ENCODE results near the gene DRGX.

DRGX gene

GRCh38 chr10:49365275-49365674 is 30.6 kb downstream of the DRGX start:
- H3K4me3 ChIP-seq (ENCODE audit: low read depth, low read length), result no peak overlapping the region
- no peaks in the 10 kb centered on the region for H3K9me3 ChIP-seq (ENCODE audit: severe bottlenecking)
- H3K27ac ChIP-seq, result no peak overlapping the region
- no peak for DNase-seq
- TF ChIP-seq CTCF (IDR thresholded peaks at IDR 0.05; ENCODE audit: low read depth, low read length), result no peak
- no peaks in the 10 kb centered on the region for H3K36me3 ChIP-seq
- H3K27me3 ChIP-seq (ENCODE audit: insufficient read depth, low read depth, severe bottlenecking), result peaks cover 13% of the 10 kb centered on the region

- Histone ChIP-seq H3K36me3 (no peaks in the 10 kb centered on the region), H3K4me3 (ENCODE audit: low read depth, low read length) (no peak overlapping the region), H3K9me3 (ENCODE audit: severe bottlenecking) (no peaks in the 10 kb centered on the region), H3K27ac (no peak overlapping the region), H3K27me3 (ENCODE audit: insufficient read depth, low read depth, severe bottlenecking) (peaks cover 13% of the 10 kb centered on the region)
- TF ChIP-seq CTCF (IDR thresholded peaks at IDR 0.05; ENCODE audit: low read depth, low read length), result no peak
- no peak for DNase-seq
These were observed 31.1 kb downstream of the DRGX start for GRCh38 chr10:49364747-49365146.

- TF ChIP-seq CTCF (IDR thresholded peaks at IDR 0.05; ENCODE audit: low read depth, low read length), result no peak
- Histone ChIP-seq H3K27me3 (ENCODE audit: insufficient read depth, low read depth, severe bottlenecking) (peaks cover 10% of the 10 kb centered on the region), H3K4me3 (ENCODE audit: low read depth, low read length) (no peak overlapping the region), H3K36me3 (no peaks in the 10 kb centered on the region), H3K9me3 (ENCODE audit: severe bottlenecking) (no peaks in the 10 kb centered on the region), H3K27ac (no peak overlapping the region)
- DNase-seq, result no peak
These were observed 31.8 kb downstream of the DRGX start for GRCh38 chr10:49364051-49364450.

- Histone ChIP-seq H3K9me3 (ENCODE audit: severe bottlenecking) (no peaks in the 10 kb centered on the region), H3K4me3 (ENCODE audit: low read depth, low read length) (no peak overlapping the region), H3K27ac (no peak overlapping the region), H3K36me3 (no peaks in the 10 kb centered on the region), H3K27me3 (ENCODE audit: insufficient read depth, low read depth, severe bottlenecking) (peaks cover 10% of the 10 kb centered on the region)
- no peak for TF ChIP-seq CTCF (IDR thresholded peaks at IDR 0.05; ENCODE audit: low read depth, low read length)
- DNase-seq, result no peak
These were observed 32.4 kb downstream of the DRGX start for GRCh38 chr10:49363309-49364031.

- no peak for DNase-seq
- Histone ChIP-seq H3K4me3 (ENCODE audit: low read depth, low read length) (no peak overlapping the region), H3K27me3 (ENCODE audit: insufficient read depth, low read depth, severe bottlenecking) (peaks cover 10% of the 10 kb centered on the region), H3K9me3 (ENCODE audit: severe bottlenecking) (no peaks in the 10 kb centered on the region), H3K36me3 (no peaks in the 10 kb centered on the region), H3K27ac (no peak overlapping the region)
- TF ChIP-seq CTCF (IDR thresholded peaks at IDR 0.05; ENCODE audit: low read depth, low read length), result no peak
These were observed 33.2 kb downstream of the DRGX start for GRCh38 chr10:49362596-49363260.
